K562 (cell line): ENCODE results near the gene RPS28. TPM values are rescaled to one million over a fixed set of nuclear protein-coding genes. Genes with fewer than 3 reads are reported as not detected.

ENCODE experiments used
- ARID3A ChIP-seq: IDR thresholded peaks from 2 replicates; pipeline ENCODE4 v1.6.1; 2012; ENCODE audit warnings: low read depth, low read length, improper control_type of control experiment, borderline replicate concordance
- ASH1L ChIP-seq: fragments of 450-650 bp; IDR thresholded peaks from 2 replicates; pipeline ENCODE4 v1.6.1; 2018; ENCODE audit warnings: borderline replicate concordance, mild to moderate bottlenecking, low read depth; ENCODE audit not compliant: partially characterized antibody
- ATF7 ChIP-seq: fragments of 450-650 bp; IDR thresholded peaks from 2 replicates; pipeline ENCODE4 v1.7.1; 2014; ENCODE audit warnings: mild to moderate bottlenecking, moderate library complexity
- DIDO1 ChIP-seq: fragments of 450-650 bp; IDR thresholded peaks from 2 replicates; pipeline ENCODE4 v1.6.1; 2016; ENCODE audit warnings: low read depth, missing biosample characterization, missing genetic modification characterization
- EGR1 ChIP-seq: fragments of 450-650 bp; conservative IDR thresholded peaks from 2 replicates; pipeline ENCODE4 v1.6.1; 2017; ENCODE audit warnings: mild to moderate bottlenecking
- HMGN3 ChIP-seq: IDR thresholded peaks from 2 replicates; pipeline ENCODE4 v1.6.1; 2011; ENCODE audit warnings: borderline replicate concordance, low read depth, mild to moderate bottlenecking, mixed read lengths, low read length; ENCODE audit not compliant: insufficient read length; ENCODE audit errors: extremely low read depth
- L3MBTL2 ChIP-seq: fragments of 450-650 bp; IDR thresholded peaks from 2 replicates; pipeline ENCODE4 v1.6.1; 2016; ENCODE audit warnings: mild to moderate bottlenecking, moderate library complexity
- MBD2 ChIP-seq: sonication (generic); IDR thresholded peaks from 2 replicates; pipeline ENCODE4 v1.6.1; 2016; ENCODE audit warnings: low read depth, borderline replicate concordance
- NRF1 ChIP-seq, 2 experiments: fragments of 450-650 bp; IDR thresholded peaks in 1 of 2; conservative IDR thresholded peaks in 1 of 2; 2 replicates each; pipeline ENCODE4 v1.6.1; 2014; ENCODE audit warnings: mild to moderate bottlenecking in 2 of 2
- PHF8 ChIP-seq: fragments of 200-600 bp; sonication (generic); IDR thresholded peaks from 2 replicates; pipeline ENCODE4 v1.6.1; 2012; ENCODE audit warnings: mixed run types, mild to moderate bottlenecking, inconsistent platforms, low read length, moderate library complexity, borderline replicate concordance
- SAP30 ChIP-seq: fragments of 200-600 bp; sonication (generic); IDR thresholded peaks from 2 replicates; pipeline ENCODE4 v1.6.1; 2012; ENCODE audit warnings: borderline replicate concordance, low read depth, mild to moderate bottlenecking, moderate library complexity, low read length, control low read depth, inconsistent platforms; ENCODE audit not compliant: insufficient read depth, poor library complexity, severe bottlenecking
- SNIP1 ChIP-seq: fragments of 450-650 bp; IDR thresholded peaks from 2 replicates; pipeline ENCODE4 v1.7.1; 2017; ENCODE audit warnings: low read depth, mild to moderate bottlenecking
- TCF7L2 ChIP-seq: fragments of 150-350 bp; IDR thresholded peaks from 2 replicates; pipeline ENCODE4 v1.6.1; 2016; ENCODE audit warnings: low read depth, mild to moderate bottlenecking, low read length, moderate library complexity
- TRIM24 ChIP-seq, 2 experiments: fragments of 450-650 bp; IDR thresholded peaks; 2 replicates each; pipeline ENCODE4 v1.6.1; 2016
- ZNF134 ChIP-seq: fragments of 250-450 bp; sonication (Bioruptor Pico); conservative IDR thresholded peaks from 2 replicates; pipeline ENCODE4 v1.4.0; 2020
- ZNF445 ChIP-seq: fragments of 250-450 bp; sonication (Bioruptor Pico); IDR thresholded peaks from 2 replicates; pipeline ENCODE4 v1.4.0; 2020; ENCODE audit warnings: low read depth, mild to moderate bottlenecking, moderate library complexity
- polyA plus RNA-seq, 8 experiments: library from polyadenylated mRNA; depleted of rRNA in 4 of 8; stranded (reverse) in 5 of 8; unstranded in 3 of 8; fragments of >200 nt; fragmentation: Nextera tagmentation in 2 of 8; fragmentation: Illumina TruSeq in 1 of 8; extraction: Ambion mirVana in 2 of 8; extraction: Trizol in 1 of 8; gene quantifications; 2 replicates each; pipeline versions ENCODE4 v1.2.1 to v1.2.3, GENCODE V29; 2011 to 2014; ENCODE audit warnings: inconsistent platforms in 1 of 8, missing spikeins in 1 of 8
- total RNA-seq, 7 experiments: library from RNA; depleted of rRNA in 6 of 7; stranded (reverse); fragments of >200 nt in 6 of 7; fragmentation: Illumina TruSeq in 2 of 7; extraction: Trizol in 2 of 7; gene quantifications; 2 replicates each; pipeline versions ENCODE4 v1.2.1 to v1.2.3, GENCODE V29; 2011 to 2021; ENCODE audit warnings: low replicate concordance in 1 of 7
- TF ChIP-seq, protein P1 (sequence below): sonication (generic); formaldehyde crosslinking; IDR thresholded peaks from 2 replicates; pipeline ENCODE4 v1.8.0; 2022; ENCODE audit warnings: mild to moderate bottlenecking, missing genetic modification reagents
- TF ChIP-seq, protein P2 (sequence below): fragments of 450-650 bp; IDR thresholded peaks from 2 replicates; pipeline ENCODE4 v1.6.1; 2016
- TF ChIP-seq, protein P3 (sequence below): sonication (generic); formaldehyde crosslinking; IDR thresholded peaks from 2 replicates; pipeline ENCODE4 v1.8.0; 2022; ENCODE audit warnings: mild to moderate bottlenecking, missing genetic modification reagents

The RPS28 gene
- total and polyA plus RNA-seq, 9 of the 15 experiments (the other 6 are each of a cell fraction or from before 2014, with no cell fraction given): 165 to 2,827 (median 1,303) TPM

GRCh38 chr19:8342684-8343482 is 21.6 kb downstream of the RPS28 start, which contains the start of gene KANK3 (continued):
- TF ChIP-seq, protein P1, sequence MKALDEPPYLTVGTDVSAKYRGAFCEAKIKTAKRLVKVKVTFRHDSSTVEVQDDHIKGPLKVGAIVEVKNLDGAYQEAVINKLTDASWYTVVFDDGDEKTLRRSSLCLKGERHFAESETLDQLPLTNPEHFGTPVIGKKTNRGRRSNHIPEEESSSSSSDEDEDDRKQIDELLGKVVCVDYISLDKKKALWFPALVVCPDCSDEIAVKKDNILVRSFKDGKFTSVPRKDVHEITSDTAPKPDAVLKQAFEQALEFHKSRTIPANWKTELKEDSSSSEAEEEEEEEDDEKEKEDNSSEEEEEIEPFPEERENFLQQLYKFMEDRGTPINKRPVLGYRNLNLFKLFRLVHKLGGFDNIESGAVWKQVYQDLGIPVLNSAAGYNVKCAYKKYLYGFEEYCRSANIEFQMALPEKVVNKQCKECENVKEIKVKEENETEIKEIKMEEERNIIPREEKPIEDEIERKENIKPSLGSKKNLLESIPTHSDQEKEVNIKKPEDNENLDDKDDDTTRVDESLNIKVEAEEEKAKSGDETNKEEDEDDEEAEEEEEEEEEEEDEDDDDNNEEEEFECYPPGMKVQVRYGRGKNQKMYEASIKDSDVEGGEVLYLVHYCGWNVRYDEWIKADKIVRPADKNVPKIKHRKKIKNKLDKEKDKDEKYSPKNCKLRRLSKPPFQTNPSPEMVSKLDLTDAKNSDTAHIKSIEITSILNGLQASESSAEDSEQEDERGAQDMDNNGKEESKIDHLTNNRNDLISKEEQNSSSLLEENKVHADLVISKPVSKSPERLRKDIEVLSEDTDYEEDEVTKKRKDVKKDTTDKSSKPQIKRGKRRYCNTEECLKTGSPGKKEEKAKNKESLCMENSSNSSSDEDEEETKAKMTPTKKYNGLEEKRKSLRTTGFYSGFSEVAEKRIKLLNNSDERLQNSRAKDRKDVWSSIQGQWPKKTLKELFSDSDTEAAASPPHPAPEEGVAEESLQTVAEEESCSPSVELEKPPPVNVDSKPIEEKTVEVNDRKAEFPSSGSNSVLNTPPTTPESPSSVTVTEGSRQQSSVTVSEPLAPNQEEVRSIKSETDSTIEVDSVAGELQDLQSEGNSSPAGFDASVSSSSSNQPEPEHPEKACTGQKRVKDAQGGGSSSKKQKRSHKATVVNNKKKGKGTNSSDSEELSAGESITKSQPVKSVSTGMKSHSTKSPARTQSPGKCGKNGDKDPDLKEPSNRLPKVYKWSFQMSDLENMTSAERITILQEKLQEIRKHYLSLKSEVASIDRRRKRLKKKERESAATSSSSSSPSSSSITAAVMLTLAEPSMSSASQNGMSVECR: no peak
- TF ChIP-seq ZNF134 (CRISPR knock-in tag) (no peak), HMGN3 (peak; percentile 16), ASH1L (peak; percentile 87), TRIM24 (IDR thresholded peaks at IDR 0.05) (0 out of 4 replicates have a peak, but pooled peaks of 1 of the 2 experiments have one; percentile 49), L3MBTL2 (peak; percentile 53; the same call in 1 of the 2 replicates), SNIP1 (no peak), NRF1 (conservative IDR thresholded peaks at IDR 0.05 in 1 of 2, IDR thresholded peaks at IDR 0.05 in 1 of 2) (peak; percentile 46 to 49), TCF7L2 (no peak), ZNF445 (CRISPR knock-in tag) (no peak), DIDO1 (tag) (no peak), ATF7 (peak; percentile 50; the same call in 1 of the 2 replicates), MBD2 (peak; percentile 97), PHF8 (peak; percentile 19; the same call in 1 of the 2 replicates), SAP30 (no peak), EGR1 (peak; percentile 72), ARID3A (no peak)
- TF ChIP-seq, protein P2, sequence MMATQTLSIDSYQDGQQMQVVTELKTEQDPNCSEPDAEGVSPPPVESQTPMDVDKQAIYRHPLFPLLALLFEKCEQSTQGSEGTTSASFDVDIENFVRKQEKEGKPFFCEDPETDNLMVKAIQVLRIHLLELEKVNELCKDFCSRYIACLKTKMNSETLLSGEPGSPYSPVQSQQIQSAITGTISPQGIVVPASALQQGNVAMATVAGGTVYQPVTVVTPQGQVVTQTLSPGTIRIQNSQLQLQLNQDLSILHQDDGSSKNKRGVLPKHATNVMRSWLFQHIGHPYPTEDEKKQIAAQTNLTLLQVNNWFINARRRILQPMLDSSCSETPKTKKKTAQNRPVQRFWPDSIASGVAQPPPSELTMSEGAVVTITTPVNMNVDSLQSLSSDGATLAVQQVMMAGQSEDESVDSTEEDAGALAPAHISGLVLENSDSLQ: peak; percentile 100
- TF ChIP-seq, protein P3, sequence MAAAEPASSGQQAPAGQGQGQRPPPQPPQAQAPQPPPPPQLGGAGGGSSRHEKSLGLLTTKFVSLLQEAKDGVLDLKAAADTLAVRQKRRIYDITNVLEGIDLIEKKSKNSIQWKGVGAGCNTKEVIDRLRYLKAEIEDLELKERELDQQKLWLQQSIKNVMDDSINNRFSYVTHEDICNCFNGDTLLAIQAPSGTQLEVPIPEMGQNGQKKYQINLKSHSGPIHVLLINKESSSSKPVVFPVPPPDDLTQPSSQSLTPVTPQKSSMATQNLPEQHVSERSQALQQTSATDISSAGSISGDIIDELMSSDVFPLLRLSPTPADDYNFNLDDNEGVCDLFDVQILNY (CRISPR knock-in tag): no peak
